NCI-H1436 treated with DMSO at 0.1 percent for 48 hours (cell line): Measurements from ENCODE around the gene EMC7.

Experiments used
- DNase-seq: peaks from one replicate; lab custom pipeline; 2025; lab: John Stamatoyannopoulos, UW

The EMC7 gene

GRCh38 chr15:34038023-34038870 is 63.4 kb downstream of the EMC7 start:
- no peak for DNase-seq
